Neural cell (in vitro differentiated cells): ENCODE data around the gene CSNK2B. TPM values are rescaled to one million over a fixed set of nuclear protein-coding genes. Genes with fewer than 3 reads are reported as not detected.

Experiments
- H2AFZ ChIP-seq: fragments of 200-600, 300-800 bp; sonication (generic), shearing (Covaris generic); 2 replicates; pipeline ENCODE4 v1.6.0; 2014; ENCODE audit warnings: low read depth, mild to moderate bottlenecking, antibody characterized with exemption, low read length, moderate library complexity
- H3F3A ChIP-seq: fragments of 200-600 bp; shearing (Covaris generic); 2 replicates; pipeline ENCODE4 v1.6.1; 2016; ENCODE audit warnings: mild to moderate bottlenecking, moderate library complexity, mixed read lengths, antibody characterized with exemption, low read length; ENCODE audit not compliant: insufficient read depth, poor library complexity, severe bottlenecking
- H3K27ac ChIP-seq: fragments of 200-600, 300-800 bp; sonication (generic), shearing (Covaris generic); 2 replicates; pipeline ENCODE4 v1.5.1; 2014; ENCODE audit warnings: mild to moderate bottlenecking, low read length, moderate library complexity
- H3K27me3 ChIP-seq: fragments of 300-800, 200-600 bp; sonication (generic), shearing (Covaris generic); 2 replicates; pipeline ENCODE4 v1.6.0; 2014; ENCODE audit warnings: mild to moderate bottlenecking, low read depth, low read length, moderate library complexity; ENCODE audit not compliant: insufficient read depth
- H3K36me3 ChIP-seq: fragments of 300-800, 200-600 bp; sonication (generic), shearing (Covaris generic); 2 replicates; pipeline ENCODE4 v1.5.1; 2014; ENCODE audit warnings: mild to moderate bottlenecking, antibody characterized with exemption, low read length, moderate library complexity; ENCODE audit not compliant: insufficient read depth
- H3K4me2 ChIP-seq: fragments of 300-800, 200-600 bp; sonication (generic), shearing (Covaris generic); 2 replicates; pipeline ENCODE4 v1.6.0; 2014; ENCODE audit warnings: mild to moderate bottlenecking, low read length
- H3K4me3 ChIP-seq: fragments of 300-800, 200-600 bp; sonication (generic), shearing (Covaris generic); 2 replicates; pipeline ENCODE4 v1.5.1; 2014; ENCODE audit warnings: mild to moderate bottlenecking, low read length, moderate library complexity
- H3K79me2 ChIP-seq: fragments of 200-600 bp; shearing (Covaris generic); replicated peaks from 2 replicates; pipeline ENCODE4 v1.6.0; 2014; ENCODE audit warnings: mild to moderate bottlenecking, low read length, moderate library complexity; ENCODE audit not compliant: insufficient read depth
- H3K9ac ChIP-seq: fragments of 300-800, 200-600 bp; sonication (generic), shearing (Covaris generic); 2 replicates; pipeline ENCODE4 v1.6.1; 2016; ENCODE audit warnings: mild to moderate bottlenecking, low read length, mixed read lengths
- H3K9me2 ChIP-seq: fragments of 200-600 bp; shearing (Covaris generic); 2 replicates; pipeline ENCODE4 v1.6.1; 2016; ENCODE audit warnings: mild to moderate bottlenecking, low read length, mixed read lengths; ENCODE audit not compliant: insufficient read depth
- H3K9me3 ChIP-seq: fragments of 200-600, 300-800 bp; sonication (generic), shearing (Covaris generic); 2 replicates; pipeline ENCODE4 v1.6.1; 2016; ENCODE audit warnings: mild to moderate bottlenecking, mixed run types, low read length, moderate library complexity, mixed read lengths
- H4K20me1 ChIP-seq: fragments of 200-600 bp; shearing (Covaris generic); 2 replicates; pipeline ENCODE4 v1.6.1; 2016; ENCODE audit warnings: mild to moderate bottlenecking, mixed run types; ENCODE audit not compliant: insufficient read depth
- CTCF ChIP-seq: fragments of 450-650 bp; IDR thresholded peaks from 2 replicates; pipeline ENCODE4 v1.5.1; 2014; ENCODE audit warnings: antibody characterized with exemption, mild to moderate bottlenecking, moderate library complexity; ENCODE audit not compliant: poor library complexity, severe bottlenecking
- EP300 ChIP-seq: fragments of 450-650 bp; conservative IDR thresholded peaks from 2 replicates; pipeline ENCODE4 v1.6.1; 2014; ENCODE audit warnings: antibody characterized with exemption, mild to moderate bottlenecking, moderate library complexity; ENCODE audit not compliant: poor library complexity, severe bottlenecking
- EZH2 ChIP-seq: fragments of 200-600, 300-800 bp; shearing (Covaris generic), sonication (generic); IDR thresholded peaks from 2 replicates; pipeline ENCODE4 v1.6.1; 2014; ENCODE audit warnings: antibody characterized with exemption, low read length, borderline replicate concordance, mild to moderate bottlenecking; ENCODE audit not compliant: insufficient read depth, poor library complexity, severe bottlenecking
- MXI1 ChIP-seq: fragments of 450-650 bp; conservative IDR thresholded peaks from 2 replicates; pipeline ENCODE4 v1.6.1; 2014; ENCODE audit warnings: antibody characterized with exemption, mild to moderate bottlenecking; ENCODE audit not compliant: poor library complexity, severe bottlenecking
- POLR2AphosphoS5 ChIP-seq: IDR thresholded peaks from 2 replicates; pipeline ENCODE4 v1.6.1; 2012
- RAD21 ChIP-seq: fragments of 450-650 bp; conservative IDR thresholded peaks from 2 replicates; pipeline ENCODE4 v1.6.1; 2014; ENCODE audit warnings: antibody characterized with exemption, mild to moderate bottlenecking, moderate library complexity
- SMC3 ChIP-seq: fragments of 450-650 bp; conservative IDR thresholded peaks from 2 replicates; pipeline ENCODE4 v1.6.1; 2014; ENCODE audit warnings: antibody characterized with exemption, mild to moderate bottlenecking, moderate library complexity; ENCODE audit not compliant: poor library complexity
- TAF1 ChIP-seq: IDR thresholded peaks from 2 replicates; pipeline ENCODE4 v1.6.1; 2012; ENCODE audit warnings: low read depth
- polyA plus RNA-seq: library from polyadenylated mRNA; depleted of rRNA; stranded (reverse); fragments of >200 nt; gene quantifications from 2 replicates; pipeline ENCODE4 v1.2.3, GENCODE V29; 2014
- TF ChIP-seq, protein P1 (sequence below): IDR thresholded peaks from 2 replicates; pipeline ENCODE4 v1.6.1; 2012; ENCODE audit warnings: borderline replicate concordance

CSNK2B gene
- polyA plus RNA-seq, 1 donor from 2014 or later = 135 TPM

GRCh38 chr6:31692886-31693285, 27.0 kb downstream of the CSNK2B start:
- H2AFZ ChIP-seq = no peak overlapping the region
- H3K9ac ChIP-seq = no peak overlapping the region
- no peak overlapping the region for H3K27ac ChIP-seq
- H3F3A ChIP-seq = no peaks in the 10 kb centered on the region
- no peaks in the 10 kb centered on the region for H3K36me3 ChIP-seq
- TF ChIP-seq SMC3 (no peak), EP300 (no peak), RAD21 (no peak)
- H3K79me2 ChIP-seq = no peaks in the 10 kb centered on the region
- H4K20me1 ChIP-seq = no peaks in the 10 kb centered on the region
- no peaks in the 10 kb centered on the region for H3K27me3 ChIP-seq
- no peaks in the 10 kb centered on the region for H3K9me2 ChIP-seq
- no peak overlapping the region for H3K4me3 ChIP-seq
- no peaks in the 10 kb centered on the region for H3K9me3 ChIP-seq
- no peak overlapping the region for H3K4me2 ChIP-seq

- Histone ChIP-seq H3K4me3 (no peak overlapping the region), H3K9ac (no peak overlapping the region), H2AFZ (no peak overlapping the region), H3K36me3 (no peaks in the 10 kb centered on the region), H3K27me3 (no peaks in the 10 kb centered on the region), H3K27ac (no peak overlapping the region), H3K9me3 (no peaks in the 10 kb centered on the region), H3K79me2 (no peaks in the 10 kb centered on the region), H3K9me2 (no peaks in the 10 kb centered on the region), H3F3A (no peaks in the 10 kb centered on the region), H4K20me1 (no peaks in the 10 kb centered on the region), H3K4me2 (no peak overlapping the region)
- no peak for TF ChIP-seq EP300
- no peak for TF ChIP-seq MXI1
- TF ChIP-seq POLR2AphosphoS5 = no peak
- no peak for TF ChIP-seq SMC3
- no peak for TF ChIP-seq CTCF
- TF ChIP-seq, protein P1, sequence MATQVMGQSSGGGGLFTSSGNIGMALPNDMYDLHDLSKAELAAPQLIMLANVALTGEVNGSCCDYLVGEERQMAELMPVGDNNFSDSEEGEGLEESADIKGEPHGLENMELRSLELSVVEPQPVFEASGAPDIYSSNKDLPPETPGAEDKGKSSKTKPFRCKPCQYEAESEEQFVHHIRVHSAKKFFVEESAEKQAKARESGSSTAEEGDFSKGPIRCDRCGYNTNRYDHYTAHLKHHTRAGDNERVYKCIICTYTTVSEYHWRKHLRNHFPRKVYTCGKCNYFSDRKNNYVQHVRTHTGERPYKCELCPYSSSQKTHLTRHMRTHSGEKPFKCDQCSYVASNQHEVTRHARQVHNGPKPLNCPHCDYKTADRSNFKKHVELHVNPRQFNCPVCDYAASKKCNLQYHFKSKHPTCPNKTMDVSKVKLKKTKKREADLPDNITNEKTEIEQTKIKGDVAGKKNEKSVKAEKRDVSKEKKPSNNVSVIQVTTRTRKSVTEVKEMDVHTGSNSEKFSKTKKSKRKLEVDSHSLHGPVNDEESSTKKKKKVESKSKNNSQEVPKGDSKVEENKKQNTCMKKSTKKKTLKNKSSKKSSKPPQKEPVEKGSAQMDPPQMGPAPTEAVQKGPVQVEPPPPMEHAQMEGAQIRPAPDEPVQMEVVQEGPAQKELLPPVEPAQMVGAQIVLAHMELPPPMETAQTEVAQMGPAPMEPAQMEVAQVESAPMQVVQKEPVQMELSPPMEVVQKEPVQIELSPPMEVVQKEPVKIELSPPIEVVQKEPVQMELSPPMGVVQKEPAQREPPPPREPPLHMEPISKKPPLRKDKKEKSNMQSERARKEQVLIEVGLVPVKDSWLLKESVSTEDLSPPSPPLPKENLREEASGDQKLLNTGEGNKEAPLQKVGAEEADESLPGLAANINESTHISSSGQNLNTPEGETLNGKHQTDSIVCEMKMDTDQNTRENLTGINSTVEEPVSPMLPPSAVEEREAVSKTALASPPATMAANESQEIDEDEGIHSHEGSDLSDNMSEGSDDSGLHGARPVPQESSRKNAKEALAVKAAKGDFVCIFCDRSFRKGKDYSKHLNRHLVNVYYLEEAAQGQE = no peak
- no peak for TF ChIP-seq TAF1
- no peak for TF ChIP-seq RAD21
- TF ChIP-seq EZH2 = no peak
Measured at GRCh38 chr6:31693535-31693934, 27.7 kb downstream of the CSNK2B start.

- no peaks in the 10 kb centered on the region for H3K27me3 ChIP-seq
- H3K79me2 ChIP-seq = peaks cover 24% of the 10 kb centered on the region
- H3K27ac ChIP-seq = no peak overlapping the region
- H3K4me2 ChIP-seq = no peak overlapping the region
- no peaks in the 10 kb centered on the region for H3K9me3 ChIP-seq
- TF ChIP-seq RAD21 = no peak
- no peak for TF ChIP-seq EZH2
- TF ChIP-seq SMC3 = no peak
- TF ChIP-seq CTCF = no peak
- no peak for TF ChIP-seq POLR2AphosphoS5
- no peak for TF ChIP-seq EP300
- no peak for TF ChIP-seq TAF1
- no peak for TF ChIP-seq MXI1
- TF ChIP-seq, protein P1 = no peak
- no peak overlapping the region for H2AFZ ChIP-seq
- no peaks in the 10 kb centered on the region for H3K9me2 ChIP-seq
- H3K4me3 ChIP-seq = no peak overlapping the region
- H3K9ac ChIP-seq = no peak overlapping the region
- no peaks in the 10 kb centered on the region for H4K20me1 ChIP-seq
- no peaks in the 10 kb centered on the region for H3F3A ChIP-seq
- H3K36me3 ChIP-seq = no peaks in the 10 kb centered on the region
Measured at GRCh38 chr6:31697555-31697954, 31.7 kb downstream of the CSNK2B start.
